Stimulated activated CD8-positive, alpha-beta memory T cell treated with anti-CD3 and anti-CD28 coated beads, Interleukin-12 subunit alpha, Interleukin-12 subunit beta, amount 100 ng/mL, for 1 hour (primary cell): ENCODE data around the gene LCLAT1.
"Not testable (repeated sequence)": the region's sequence is repeated elsewhere in the genome, so short reads cannot be mapped to it uniquely, and the experiment has no call there.

Experiments
- DNase-seq: peaks from one replicate; pipeline ENCODE4 v3.0.0-alpha.2; 2020; ENCODE audit warnings: low read depth

LCLAT1 gene

DNA sequence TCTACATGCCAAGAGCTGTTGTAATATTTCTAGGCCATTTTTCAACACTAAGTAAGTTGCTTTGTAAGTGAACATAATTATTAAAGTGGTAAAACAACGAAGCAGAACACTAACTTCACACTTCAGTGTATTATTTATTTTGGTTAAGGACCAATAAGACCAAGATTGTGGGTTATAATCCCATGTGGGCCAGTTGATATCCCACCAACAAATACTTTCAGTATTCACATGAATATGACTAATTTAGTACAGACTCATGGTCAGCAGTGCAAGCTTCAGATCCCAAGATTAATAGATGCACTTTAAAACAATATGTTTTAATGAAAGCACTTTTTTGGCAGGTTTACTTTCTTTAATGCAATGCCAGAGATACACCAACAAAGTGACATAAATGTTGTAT, 154.3 kb downstream of the LCLAT1 start:
- no peak for DNase-seq

DNA sequence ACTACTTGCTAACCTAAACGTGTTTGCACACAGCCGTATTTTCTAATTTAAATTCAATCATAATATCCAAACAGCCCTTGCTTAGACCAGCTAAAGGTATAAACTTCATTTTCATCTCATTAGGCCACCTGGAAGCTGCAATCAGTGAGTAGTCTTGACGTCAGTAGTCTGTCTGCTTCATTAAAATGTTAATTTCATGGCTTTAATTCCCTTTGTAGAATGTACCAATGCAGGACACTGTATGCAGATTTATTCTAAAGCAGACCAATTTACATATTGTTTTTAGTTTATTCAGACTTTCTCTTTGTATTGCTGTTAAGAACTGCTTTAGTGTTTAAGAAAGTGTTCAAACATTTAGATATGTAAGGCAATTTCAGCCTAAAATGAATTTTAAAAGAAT, 158.2 kb downstream of the LCLAT1 start:
- no peak for DNase-seq

DNA sequence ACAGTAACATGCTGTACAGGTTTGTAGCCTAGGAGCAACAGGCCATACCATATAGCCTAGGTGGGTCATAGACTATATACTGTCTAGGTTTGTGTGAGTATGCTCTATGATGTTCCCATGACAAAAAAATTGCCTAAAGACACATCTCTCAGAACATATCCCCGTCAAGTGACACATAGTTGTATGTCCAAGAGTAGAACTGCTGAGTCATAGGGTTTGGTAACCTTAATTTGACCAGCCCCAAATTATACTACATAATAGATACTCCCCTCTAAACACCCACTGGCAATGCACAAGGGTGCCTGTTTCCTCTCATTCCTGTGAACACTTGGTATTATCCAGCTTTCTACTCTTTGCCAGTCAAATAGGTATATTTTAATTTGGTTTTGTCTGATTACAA, 161.6 kb downstream of the LCLAT1 start:
- DNase-seq = no peak

DNA sequence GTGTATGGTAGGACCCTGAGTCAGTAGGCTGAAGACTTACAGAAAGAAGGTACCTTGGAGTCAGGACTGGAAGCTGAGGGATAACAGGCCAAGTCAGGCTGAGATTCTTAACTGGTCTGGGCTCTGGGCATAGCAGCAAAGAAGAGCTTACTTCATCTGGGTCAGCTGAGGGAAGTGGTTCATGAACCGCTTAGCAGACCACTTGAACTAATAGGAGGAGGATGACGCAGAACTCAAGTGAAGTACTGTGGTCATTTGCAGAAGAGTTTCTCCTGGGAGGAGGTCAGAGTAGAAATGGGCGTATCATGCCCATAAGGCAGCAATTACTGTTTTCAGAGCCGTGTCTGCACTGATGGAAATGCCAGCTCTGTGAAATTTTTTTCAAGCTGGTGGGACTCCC, 164.5 kb downstream of the LCLAT1 start:
- DNase-seq = no peak

DNA sequence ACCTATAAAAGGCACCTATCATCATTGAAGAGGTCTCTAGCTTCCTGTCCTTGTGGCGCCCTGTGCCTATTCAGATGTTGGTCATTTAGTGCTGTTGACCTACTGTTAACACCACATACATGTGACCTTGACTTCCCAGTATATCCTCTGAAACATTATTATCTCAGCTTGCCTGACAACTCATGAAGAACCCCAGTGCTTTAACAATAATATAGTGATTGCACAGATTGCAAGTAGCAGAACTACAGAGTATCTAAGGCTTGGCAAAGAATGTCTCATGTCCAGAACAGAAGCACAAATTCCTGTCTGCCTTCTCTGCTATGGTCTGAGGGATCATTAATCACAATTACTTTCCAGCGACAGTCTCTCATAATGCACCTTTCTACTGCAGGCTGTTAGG, 165.3 kb downstream of the LCLAT1 start:
- DNase-seq = no peak

DNA sequence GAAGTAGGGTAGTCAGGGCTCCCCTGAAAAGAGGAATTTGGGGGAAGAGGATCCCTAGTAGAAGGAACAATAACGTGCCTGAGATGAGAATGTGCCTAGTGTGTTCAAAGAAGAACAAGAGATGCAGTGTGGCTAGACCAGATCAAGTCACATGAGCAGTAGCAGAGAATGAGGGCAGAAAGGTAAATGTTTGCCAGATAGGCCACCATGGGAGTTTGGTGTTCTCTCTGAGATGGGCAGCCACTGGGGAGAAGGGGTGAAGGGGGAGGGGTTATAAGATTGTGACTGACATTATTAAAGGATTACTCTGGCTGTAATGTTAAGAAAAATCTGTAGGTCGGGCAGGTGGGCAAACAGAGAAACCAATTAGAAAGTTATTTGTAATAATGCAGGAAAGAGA, 166.0 kb downstream of the LCLAT1 start:
- DNase-seq = no peak

DNA sequence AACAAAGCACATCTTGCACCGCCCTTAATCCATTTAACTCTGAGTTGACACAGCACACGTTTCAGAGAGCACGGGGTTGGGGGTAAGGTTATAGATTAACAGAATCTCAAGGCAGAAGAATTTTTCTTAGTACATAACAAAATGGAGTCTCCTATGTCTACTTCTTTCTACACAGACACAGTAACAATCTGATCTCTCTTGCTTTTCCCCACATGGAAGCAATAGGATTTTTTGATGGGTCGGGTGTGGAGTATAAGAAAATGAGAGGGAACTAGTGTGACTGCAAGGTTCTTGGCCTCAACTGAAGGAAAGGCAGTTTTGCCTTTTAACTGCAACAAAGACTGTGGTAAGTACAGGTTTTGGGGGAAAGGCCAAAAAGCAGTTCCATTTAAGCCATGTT, 167.2 kb downstream of the LCLAT1 start:
- DNase-seq = not testable (repeated sequence)

DNA sequence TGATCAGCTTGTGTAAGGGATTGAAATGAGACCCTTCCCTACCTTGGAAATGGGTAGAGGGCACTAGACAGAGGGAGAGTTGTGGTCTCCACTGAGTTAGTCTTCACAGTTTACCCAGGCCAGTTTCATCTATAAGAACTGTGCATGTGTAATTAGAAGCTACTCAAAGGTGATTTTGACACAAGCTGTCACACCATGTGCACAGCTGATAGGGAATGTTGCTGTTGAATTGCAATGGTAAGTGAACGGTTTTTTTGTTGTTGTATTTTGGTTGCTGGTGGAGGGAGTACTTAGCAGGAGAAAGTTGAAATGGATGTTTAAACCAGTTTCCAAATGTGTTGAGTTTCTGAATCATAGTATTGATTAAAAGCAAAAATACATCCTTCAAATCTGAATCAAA, 168.9 kb downstream of the LCLAT1 start:
- DNase-seq = no peak

DNA sequence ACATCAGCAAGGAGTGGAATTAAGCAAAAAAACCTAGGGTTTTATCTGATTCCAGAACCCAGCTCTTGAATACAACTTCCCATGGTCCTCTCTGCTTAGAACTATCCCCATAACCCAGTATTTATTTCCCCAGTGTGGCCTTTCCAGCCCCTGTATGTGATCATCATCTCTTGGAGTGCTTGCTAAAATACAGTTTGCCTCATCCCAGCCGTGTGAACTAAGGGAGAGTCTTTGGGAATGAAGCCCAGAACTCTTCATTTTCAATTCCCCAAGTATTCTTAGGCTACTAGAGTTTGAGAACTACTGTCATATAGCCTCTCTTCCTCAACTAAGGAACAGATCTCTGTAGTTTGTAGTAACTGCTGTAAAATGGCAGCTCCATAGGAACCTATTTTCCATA, 173.1 kb downstream of the LCLAT1 start:
- no peak for DNase-seq

DNA sequence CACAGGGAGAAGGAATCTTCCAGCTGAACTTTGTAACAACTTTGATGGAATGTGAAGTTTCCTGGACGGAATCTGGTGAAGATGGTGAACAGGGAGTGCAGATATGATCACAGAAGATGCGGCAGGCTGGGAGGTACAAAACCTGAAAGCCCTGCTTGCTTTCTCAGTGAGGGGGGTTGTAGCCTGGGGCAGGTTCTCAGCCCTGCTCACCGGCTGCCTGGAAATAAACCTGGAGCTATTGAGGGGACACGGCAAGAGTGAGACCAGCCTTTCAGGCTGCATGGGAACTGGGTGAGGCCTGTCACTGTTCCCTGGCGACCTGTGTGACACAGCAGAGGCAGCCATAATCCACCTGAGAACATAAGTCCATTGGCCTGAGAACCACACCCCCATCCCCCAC, 174.8 kb downstream of the LCLAT1 start:
- no peak for DNase-seq

DNA sequence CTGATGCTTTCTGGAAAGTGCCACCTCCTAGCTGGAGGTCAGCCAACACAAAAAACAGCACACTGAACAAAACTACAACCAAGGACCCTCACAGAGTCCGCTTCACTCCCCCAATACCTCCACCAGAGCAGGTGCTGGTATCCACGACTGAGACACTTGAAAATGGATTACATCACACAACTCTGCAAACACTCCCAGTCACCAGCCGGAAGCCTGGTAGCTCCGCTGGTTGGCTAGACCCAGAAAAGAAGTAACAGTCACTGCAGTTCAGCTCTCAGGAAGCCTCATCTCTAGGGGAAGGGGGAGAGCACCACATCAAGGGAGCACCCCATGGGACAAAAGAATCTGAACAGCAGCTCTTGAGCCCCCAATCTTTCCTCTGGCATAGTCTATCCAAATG, 175.4 kb downstream of the LCLAT1 start:
- no peak for DNase-seq

DNA sequence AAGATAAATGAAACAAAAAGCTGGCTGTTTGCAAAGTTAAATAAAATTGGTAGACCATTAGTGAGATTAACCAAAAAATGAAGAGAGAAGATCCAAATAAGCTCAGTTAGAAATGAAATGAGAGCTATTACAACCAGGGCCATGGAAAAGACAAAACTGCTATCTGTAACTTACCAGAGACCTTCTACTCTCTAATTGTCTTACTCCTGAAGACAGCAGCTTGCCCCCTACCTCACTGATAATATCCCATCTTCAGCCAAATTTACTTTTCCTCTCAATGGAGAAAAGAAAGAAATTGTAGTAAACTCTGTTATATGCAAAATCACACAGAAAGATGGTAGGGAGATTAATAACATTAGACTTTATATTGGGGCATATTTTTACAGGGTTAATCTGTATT, 178.2 kb downstream of the LCLAT1 start:
- no peak for DNase-seq

DNA sequence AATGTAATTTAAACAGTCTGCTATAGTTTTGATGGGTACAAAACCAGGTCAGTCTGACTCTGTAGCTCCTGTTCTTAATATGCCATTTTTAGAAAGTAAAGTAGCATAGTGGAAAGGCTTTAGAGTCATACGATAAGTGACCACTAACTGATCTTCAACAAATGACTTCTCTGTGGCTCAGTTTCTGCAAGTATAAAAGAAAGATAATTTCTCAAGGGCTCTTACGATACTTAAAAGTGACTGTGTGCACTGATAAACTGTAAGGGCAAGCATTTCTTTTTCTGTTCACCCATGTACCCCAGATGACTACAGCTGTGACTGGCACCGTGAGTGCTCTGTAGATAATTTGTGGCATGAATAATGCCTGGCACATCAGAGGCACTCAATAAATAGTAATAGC, 178.7 kb downstream of the LCLAT1 start:
- DNase-seq = no peak

DNA sequence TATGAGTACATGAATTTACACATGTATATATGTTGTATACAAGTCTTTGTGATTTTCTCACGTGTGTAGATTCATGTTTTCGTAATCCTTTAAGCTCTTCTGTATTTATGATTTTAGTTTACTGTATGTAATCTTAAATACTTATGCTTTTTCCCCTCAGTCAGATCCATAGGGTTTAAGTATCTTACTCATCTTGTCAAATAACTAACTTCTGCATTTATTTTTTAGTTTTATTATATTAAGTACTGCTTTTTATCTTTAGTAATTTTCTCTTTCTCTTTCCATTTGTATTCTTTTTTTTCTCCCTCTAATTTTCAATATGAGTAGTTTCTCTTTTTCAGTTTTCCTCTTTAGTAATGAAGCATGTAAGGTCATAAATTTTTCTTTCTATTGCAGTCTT, 179.4 kb downstream of the LCLAT1 start:
- DNase-seq = no peak

DNA sequence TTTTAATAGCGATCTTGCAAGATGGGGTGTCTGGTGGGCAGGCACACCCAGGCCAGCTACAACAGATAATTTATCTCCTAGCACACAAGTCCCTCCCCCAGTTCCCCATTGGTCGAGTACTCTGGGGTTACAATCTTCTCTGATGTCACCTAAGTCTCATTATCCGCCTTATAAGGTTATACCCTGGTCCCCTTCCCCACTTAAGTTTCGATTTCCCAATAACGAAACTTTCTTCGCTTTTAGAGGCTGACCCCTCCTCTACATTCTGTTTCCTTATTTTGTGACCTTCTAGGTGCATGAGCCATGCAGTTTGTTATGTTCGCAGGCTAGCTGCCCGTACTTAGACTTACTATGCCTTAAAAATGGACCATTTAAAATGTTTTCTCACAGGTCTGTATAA, 180.1 kb downstream of the LCLAT1 start:
- no peak for DNase-seq

DNA sequence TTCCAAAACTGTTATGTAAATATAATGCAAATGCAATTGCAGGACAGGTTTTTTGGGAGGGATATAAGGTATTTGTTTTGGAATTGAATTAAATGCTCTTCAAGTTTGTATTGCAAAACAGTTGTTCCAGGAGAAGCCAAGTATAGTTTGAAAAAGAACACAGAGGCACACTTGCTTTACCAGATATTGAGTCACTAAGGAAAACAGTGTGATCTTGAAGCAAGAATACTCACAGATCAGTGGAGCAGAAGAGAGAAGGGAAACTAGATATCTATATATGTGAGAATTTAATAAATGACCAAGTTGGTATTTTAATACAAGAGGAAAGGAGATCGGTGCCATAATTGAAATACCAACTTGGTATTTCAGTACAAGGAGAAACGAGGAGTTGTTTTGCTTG, 181.3 kb downstream of the LCLAT1 start:
- DNase-seq = no peak

DNA sequence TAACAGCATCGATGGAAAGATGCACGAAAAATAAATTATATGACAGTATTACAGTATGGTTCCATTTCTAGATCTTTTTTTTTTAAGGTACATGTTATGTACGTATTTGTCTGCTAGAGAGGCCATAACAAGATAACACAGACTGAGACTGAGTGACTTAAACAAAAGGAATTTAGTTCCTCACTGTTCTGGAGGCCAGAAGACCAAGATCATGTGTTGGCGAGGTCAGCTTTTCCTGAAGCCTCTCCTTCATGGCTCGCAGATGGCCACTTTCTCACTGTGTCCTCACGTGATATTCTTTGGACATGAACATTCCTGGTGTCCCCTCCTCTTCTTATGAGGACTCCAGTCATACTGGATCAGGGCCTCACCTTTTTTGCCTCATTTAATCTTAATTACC, 182.8 kb downstream of the LCLAT1 start:
- DNase-seq = no peak

DNA sequence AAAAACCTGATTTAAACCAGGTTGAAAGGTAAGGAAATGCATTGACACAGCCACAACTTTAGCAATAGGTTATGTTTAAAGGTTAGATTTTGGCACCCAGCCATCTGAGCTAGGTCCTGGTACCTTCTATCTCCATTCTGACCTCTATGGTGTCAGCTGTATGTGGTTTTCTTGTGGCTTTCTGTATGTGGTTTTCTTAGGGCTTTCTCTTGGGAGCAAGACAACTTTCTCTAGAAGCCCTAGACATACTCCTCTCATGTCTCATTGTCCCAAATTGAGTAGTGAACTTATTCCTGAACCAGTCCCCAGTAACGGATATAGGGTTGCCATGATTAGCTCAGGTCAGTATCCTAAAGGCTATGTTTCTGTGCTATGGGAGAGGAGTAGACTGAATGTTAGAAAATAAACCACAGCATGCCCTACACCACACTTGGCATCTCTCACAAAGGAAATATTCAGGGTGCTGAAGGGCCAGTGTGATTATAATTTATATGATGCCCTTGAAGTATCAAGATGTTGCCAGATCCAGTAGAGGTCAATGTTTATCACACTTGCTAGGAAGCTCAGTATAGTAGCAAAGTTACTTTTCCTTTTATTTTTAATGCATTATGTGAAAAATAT, 184.1 kb downstream of the LCLAT1 start:
- no peak for DNase-seq

DNA sequence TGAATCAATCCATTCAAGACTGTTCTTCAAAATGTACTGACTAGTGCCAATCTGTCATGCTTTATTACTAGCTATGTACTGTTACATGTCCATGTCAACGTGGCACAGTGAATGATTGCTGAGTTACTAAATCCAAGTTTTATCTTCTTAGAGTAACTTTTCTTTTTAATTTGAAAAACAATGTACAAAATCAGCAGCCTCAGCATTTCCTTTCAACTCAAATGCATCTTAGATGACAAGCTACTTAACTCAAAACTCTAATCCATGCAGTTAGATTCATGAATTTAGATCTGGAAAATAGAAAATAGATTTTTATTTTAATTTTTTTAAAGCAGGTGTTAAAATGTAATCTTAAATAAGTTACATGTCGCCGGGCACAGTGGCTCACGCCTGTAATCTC, 186.0 kb downstream of the LCLAT1 start:
- DNase-seq = no peak

DNA sequence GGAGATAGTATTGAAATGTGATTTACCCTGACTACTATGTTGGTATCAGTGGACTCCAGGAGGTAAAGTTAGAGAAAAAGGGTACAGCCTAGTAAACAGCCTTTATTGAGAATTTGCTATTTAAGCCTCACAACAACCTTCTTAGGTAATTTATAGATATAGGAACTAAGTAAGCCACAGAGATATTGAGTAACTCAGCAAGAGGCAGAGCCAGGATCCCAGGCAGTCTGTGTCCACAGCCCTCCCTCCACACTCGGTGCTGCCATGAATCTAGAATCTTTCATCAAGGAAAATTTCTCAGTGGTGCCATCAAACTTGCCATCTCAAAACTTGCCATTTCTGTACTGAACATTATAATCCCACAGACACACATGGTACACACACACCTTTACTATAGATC, 189.3 kb downstream of the LCLAT1 start:
- no peak for DNase-seq

DNA sequence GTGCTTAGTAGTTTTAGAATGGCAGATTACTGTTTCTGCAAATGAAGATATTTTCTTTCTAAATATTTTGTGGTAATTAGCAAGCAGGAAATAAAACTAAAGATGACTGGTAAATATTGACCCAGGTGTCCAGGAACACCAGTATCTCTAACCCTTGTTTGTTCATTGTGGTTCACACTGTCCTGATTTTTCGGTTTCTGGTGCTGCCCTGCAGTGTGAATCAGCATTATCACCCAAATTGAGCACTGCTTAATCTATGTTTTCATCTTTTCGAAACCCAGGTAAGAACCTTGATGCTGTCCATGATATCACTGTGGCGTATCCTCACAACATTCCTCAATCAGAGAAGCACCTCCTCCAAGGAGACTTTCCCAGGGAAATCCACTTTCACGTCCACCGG, 192.8 kb downstream of the LCLAT1 start:
- no peak for DNase-seq

DNA sequence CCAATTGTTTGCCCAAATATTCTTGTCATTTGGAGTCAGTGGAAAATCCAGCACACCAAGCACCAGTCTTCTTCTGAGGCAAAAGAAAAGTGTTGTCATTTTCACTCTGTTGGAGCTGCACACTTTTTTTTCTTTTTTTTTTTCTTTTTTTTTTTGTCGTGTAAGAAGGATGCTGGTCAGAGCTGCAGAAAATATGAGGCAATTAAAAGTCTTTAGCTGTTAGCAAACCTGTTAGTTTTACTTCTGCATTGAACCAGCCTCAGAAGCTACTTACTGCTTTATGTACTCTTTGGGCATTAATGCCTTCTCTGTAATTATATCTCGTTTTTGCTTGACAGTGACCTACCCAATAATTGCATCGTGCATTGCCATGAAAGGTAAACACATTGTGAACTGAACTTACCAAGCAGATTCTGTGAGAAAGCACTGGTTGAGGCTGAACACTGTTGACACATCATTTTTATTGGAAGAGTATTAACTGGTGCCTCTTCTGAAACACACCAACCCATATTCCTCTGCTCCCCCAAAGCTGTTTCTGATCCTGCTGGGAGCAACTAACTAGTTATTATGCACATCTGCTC, 194.8 kb downstream of the LCLAT1 start:
- DNase-seq = no peak

DNA sequence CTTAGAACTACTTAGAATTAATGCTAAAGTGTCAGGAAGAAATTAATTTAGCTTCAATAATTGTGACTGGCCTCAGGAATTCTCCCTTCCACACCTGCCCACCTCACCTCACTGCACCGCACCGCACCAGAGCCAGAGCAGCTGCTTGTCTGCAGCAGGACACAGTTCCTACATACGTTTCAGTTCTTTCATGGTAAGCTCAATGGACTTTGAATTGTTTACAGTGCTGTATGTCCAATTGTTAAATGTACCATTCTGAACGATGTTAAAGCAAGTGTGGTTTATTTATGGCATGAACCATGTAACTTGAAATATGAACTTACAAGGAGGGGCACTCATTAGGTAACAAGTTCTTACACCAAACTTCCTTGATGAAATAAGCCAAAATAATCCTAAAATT, 196.0 kb downstream of the LCLAT1 start:
- DNase-seq = not testable (repeated sequence)

DNA sequence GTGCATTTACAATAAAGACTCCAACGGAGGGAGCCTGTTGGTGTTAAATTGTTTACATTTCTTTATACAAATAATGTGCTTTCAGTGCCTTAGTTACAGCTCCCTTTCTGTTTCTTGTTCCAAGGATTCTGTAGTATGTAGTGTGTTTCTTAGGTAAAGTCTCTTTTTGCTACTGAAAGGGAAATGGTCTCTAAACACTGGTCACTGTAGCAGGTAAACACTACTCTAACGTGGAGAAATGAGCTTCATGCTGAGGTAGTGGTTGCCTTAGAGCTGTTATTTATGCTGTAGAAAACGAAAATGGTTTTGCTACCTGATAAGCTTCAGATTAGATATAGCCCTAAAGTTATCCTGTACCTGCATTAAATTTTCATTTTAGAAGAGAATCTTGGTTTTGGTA, 196.6 kb downstream of the LCLAT1 start:
- DNase-seq = no peak
